Measurements from ENCODE around the gene DHDH.

The DHDH gene

GRCh38 chr19:48992581-48993174, 59.2 kb downstream of the DHDH start:
- no peak for DNase-seq (ENCODE audit: low spot score)

GRCh38 chr19:48993175-48994034, 59.9 kb downstream of the DHDH start, which contains the start of the genes GYS1 and RUVBL2:
TSS of gene GYS1 (minus strand) at chr19:48993309. CDS start at chr19:48993112, 197 bp downstream.
TSS of gene RUVBL2 (plus strand) at chr19:48993887. CDS start at chr19:48993912, 25 bp downstream.
- DNase-seq (ENCODE audit: low spot score): peak; percentile 99

- DNase-seq (ENCODE audit: low spot score): no peak
Measured at GRCh38 chr19:48994035-48994386, 60.5 kb downstream of the DHDH start.
